NCI-H345 treated with DMSO at 0.1 percent for 48 hours (cell line): Measurements from ENCODE around the gene DCST1.

Experiments
- DNase-seq: peaks from one replicate; lab custom pipeline; 2025; ENCODE audit not compliant: unreplicated experiment; lab: John Stamatoyannopoulos, UW

The DCST1 gene

DNA sequence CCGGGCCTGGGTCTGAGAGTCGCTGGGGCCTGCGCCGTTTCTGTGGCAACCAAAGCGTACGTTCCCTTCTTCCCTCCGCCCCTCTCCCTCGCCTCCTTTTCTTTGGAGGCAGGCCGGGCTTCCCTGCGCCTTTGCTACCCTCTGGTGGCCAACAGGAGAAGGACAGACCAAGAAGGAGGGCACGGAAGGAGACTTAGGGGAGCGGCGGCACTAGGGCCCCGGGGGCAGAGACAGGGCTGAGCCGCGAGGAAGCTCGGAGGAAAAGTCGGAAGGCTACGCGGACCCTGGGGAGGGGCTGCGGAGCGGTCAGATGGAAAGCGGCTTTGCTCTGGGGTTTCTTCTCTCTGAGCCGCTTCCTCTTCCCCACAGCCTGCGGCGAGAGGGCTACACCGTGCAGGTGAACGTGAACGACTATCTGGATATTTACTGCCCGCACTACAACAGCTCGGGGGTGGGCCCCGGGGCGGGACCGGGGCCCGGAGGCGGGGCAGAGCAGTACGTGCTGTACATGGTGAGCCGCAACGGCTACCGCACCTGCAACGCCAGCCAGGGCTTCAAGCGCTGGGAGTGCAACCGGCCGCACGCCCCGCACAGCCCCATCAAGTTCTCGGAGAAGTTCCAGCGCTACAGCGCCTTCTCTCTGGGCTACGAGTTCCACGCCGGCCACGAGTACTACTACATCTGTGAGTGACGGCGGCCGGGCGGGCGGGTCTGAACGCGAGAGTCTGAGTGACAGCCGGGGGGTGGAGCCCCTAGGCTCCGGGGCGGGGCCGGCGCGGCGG, 51.3 kb downstream of the DCST1 start:
- peak; percentile 100 for DNase-seq

DNA sequence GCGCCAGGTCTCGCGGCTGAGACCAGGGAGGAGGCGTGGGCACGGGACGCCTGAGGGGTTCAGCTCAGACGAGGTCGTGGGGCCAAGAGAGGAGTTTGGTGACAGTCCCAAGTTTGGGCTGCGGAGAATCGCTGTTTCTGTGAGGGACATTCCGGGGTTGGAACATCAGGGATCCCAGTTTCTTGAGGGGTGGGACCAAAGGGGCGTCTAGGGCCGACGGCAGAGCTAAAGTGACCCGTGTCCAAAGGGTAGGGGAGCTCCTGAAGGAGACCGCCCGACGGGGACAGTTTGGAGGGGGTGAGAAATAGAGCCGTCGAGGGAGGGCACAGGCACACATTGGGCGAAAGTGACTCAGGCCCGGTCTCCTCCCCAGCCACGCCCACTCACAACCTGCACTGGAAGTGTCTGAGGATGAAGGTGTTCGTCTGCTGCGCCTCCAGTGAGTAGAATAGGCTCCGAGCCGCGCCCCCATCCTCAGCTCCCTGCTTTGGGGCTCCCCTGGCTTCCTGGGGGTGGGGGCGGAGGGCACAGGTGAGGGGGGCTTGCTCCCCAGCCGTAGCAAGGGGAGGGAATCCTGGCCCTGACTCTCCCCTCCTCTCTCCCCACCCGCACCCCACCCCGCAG, 52.0 kb downstream of the DCST1 start:
- DNase-seq: peak; percentile 46

DNA sequence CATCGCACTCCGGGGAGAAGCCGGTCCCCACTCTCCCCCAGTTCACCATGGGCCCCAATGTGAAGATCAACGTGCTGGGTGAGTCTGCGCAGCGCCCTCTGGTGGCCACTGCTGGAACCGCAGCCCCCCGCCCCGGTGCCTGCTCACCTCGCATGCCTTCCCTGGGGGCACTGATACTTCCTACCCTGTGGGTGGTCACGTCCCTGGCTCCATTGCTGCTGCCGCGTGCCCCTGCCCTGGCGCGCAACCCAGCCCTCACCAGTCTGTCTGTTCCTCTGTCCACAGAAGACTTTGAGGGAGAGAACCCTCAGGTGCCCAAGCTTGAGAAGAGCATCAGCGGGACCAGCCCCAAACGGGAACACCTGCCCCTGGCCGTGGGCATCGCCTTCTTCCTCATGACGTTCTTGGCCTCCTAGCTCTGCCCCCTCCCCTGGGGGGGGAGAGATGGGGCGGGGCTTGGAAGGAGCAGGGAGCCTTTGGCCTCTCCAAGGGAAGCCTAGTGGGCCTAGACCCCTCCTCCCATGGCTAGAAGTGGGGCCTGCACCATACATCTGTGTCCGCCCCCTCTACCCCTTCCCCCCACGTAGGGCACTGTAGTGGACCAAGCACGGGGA, 52.6 kb downstream of the DCST1 start:
- DNase-seq: peak; percentile 75

DNA sequence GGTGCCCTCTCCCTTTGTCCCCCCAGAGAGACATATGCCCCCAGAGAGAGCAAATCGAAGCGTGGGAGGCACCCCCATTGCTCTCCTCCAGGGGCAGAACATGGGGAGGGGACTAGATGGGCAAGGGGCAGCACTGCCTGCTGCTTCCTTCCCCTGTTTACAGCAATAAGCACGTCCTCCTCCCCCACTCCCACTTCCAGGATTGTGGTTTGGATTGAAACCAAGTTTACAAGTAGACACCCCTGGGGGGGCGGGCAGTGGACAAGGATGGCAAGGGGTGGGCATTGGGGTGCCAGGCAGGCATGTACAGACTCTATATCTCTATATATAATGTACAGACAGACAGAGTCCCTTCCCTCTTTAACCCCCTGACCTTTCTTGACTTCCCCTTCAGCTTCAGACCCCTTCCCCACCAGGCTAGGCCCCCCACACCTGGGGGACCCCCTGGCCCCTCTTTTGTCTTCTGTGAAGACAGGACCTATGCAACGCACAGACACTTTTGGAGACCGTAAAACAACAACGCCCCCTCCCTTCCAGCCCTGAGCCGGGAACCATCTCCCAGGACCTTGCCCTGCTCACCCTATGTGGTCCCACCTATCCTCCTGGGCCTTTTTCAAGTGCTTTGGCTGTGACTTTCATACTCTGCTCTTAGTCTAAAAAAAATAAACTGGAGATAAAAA, 53.4 kb downstream of the DCST1 start:
- DNase-seq: no peak

DNA sequence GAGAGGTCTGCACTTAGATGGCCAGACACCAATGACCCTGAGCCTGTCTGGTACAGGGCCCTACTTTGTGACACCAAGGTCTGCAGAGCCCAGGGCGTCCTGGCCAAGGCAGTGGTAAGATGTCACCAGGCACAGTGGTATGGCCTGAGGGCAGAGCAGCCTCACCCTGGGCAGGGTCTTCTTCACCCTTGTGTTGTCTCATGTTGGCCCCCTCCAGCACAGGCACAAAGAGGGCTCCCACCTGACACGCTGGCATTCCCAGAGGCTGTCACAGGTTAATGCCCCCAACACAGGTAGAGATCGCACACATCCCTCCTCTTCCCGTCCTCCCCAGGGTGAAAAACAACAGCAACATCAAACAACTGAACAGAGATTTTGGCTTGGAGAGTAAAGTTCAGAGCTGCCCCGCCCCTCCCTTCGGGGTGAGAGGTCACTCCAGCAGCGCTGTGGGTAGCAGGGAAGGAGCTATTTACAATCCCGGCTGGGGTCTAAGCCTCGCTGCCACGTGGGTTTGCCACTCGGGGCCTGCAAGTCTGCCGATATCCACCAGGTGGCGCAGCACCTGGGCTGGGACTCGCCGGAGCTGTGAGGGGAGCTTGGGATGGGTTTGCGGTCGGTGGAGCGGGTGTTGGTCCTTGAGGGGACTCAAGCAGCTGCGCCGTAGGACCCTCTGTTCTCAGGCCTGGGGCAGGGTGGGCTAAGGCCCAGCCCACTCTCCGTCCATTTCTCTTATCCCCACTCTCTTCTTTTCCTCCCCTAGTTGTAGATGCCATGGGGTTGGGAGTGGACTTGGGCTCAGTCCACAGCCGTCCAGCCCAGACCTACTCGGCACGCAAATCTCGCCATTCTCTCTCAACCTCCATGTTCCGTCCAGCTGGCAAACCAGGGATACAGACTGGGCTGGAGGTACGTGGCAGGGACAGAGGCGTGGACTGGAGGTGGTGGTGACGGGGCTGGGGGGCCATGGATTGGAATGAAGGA, 57.7 kb downstream of the DCST1 start:
- DNase-seq: peak; percentile 87

DNA sequence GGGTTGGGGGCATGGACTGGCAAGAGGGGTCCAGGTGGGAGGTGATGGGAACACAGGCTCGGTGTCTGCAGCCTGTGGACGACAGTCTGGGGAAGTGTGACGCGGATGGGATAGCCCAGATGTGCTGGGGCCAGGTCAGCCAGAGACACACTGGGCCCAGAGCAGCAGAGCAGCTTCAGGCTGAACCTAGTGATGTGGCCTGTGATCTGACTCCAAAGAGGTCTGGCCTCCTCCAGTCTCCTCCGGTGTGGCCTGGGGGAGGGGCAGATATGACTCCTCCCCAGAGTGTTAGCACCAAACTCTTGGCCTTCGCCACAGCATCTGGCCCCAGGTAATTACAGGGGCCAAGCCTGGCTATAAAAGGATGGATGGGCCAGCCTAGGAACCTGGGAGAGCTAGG, 58.5 kb downstream of the DCST1 start:
- DNase-seq: no peak

DNA sequence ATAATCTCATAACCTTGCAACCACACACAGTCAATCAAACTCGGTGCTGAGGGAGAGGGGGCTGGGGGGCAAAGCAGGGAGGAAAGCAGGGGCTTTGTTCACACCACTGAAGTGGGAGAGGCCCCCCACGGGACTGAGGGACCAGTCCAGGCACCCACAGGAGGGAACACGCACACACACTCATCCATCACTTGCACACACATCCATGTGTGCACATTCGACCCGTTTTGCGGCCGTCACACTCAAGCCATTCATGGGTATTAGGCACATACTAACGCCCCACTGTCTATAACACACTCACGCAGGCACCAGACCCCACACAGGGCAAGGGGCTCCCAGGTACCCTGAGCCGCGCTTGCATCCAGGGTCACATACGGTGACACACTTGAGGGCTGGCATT, 59.0 kb downstream of the DCST1 start:
- DNase-seq: no peak

DNA sequence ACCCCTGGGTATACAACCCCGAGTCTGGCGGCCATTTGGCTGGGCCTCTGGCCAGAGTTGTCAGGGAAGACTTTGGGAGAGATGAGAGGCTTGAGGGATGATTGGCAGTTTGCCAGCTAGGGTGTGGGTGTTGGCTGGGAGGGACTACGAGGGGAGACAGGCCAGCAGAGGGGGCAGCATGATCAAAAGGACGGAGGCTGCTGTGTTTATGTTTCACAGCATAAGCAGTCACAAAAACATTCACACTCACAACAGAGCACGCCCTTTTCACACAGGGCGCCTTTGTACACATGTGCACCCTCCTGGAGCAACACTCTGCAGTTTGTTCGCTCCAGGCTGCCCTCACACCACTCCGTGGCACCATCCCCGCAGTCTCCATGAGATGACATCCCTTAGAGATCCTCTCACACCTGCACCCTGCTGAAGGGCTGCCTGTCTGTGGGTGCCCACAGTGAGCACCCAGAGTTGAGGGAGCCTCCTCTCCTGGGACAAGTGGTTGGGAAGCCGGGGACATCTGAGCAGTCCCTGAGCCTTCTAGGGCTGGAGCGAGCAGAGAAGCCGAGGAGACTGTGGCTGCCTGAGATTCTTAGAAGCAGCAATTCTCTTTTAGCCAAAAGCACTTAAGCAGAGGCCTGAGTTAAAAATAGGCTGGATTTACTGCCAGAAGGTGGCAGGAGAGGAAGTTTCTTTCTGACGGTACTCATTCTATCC, 60.4 kb downstream of the DCST1 start:
- DNase-seq: peak; percentile 81

DNA sequence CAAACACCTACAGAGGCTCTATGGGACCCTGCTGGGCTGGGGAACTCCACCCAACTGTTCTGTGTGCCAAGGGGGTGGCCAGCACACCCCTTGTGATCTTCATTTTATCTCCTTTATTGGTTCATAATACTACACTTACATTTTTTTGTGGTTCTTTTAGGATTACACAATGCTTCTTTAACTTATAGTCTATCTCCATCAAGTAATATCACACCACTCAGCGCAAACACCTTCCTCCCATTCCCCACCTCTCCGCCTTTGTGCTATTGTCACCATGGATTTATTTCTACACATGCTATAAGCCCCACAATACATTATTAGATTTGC, 61.0 kb downstream of the DCST1 start:
- no peak for DNase-seq

DNA sequence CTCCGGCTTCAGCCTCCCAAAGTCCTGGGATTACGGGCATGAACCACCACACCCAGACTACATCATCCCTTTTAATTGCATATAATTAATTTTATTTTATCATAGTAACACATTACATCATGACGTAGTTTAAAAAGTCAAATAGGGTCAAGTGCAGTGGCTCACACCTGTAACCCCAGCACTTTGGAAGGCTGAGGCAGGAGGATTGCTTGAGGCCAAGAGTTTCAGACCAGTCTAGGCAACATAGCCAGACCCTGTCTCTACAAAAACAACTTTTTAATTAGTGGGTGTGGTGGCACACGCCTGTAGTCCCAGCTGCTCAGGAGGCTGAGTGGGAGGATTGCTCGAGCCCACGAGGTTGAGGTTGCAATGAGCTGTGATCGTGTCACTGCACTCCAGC, 65.7 kb downstream of the DCST1 start:
- DNase-seq: no peak
